WTC11 (cell line): ENCODE measurements around the gene VPS41. TPM values are rescaled to one million over a fixed set of nuclear protein-coding genes. Genes with fewer than 3 reads are reported as not detected.

Experiments used
- ATAC-seq: fragments of 200-7000 bp; cut with Tn5 transposase; 2 replicates; pipeline ENCODE4 v1.10.0; 2021; ENCODE audit warnings: mild to moderate bottlenecking, moderate library complexity
- CTCF ChIA-PET: fragments of 300-600 bp; sonication (Branson Sonifier 250); formaldehyde crosslinking; loops from one replicate; lab custom pipeline; 2021; ENCODE audit warnings: antibody characterized with exemption; lab: Charles Lee
- POLR2A ChIA-PET: fragments of 350-600 bp; sonication (Branson Sonifier 250); formaldehyde crosslinking; loops from one replicate; lab custom pipeline; 2021; ENCODE audit warnings: antibody characterized with exemption; lab: Charles Lee
- DNase-seq: peaks from one replicate; pipeline ENCODE4 v3.0.0; 2021; ENCODE audit warnings: low spot score
- H3K27ac Mint-ChIP-seq: 2 replicates; pipeline ENCODE4 v1.8.0; 2021; ENCODE audit warnings: mixed read lengths
- H3K27me3 Mint-ChIP-seq: 2 replicates; pipeline ENCODE4 v1.8.0; 2021; ENCODE audit warnings: low read depth, mild to moderate bottlenecking, moderate library complexity, mixed read lengths
- H3K36me3 Mint-ChIP-seq: 2 replicates; pipeline ENCODE4 v1.8.0; 2021; ENCODE audit warnings: mixed read lengths
- H3K4me1 Mint-ChIP-seq: 2 replicates; pipeline ENCODE4 v1.8.0; 2022; ENCODE audit warnings: mixed read lengths
- H3K4me3 Mint-ChIP-seq: 2 replicates; pipeline ENCODE4 v1.8.0; 2021; ENCODE audit warnings: mild to moderate bottlenecking, moderate library complexity, mixed read lengths
- H3K9me3 Mint-ChIP-seq: 2 replicates; pipeline ENCODE4 v1.8.0; 2021; ENCODE audit warnings: mixed read lengths
- EMX1 ChIP-seq: fragments of 250-450 bp; sonication (Bioruptor Pico); IDR thresholded peaks from 2 replicates; pipeline ENCODE4 v1.8.0; 2021; ENCODE audit warnings: mild to moderate bottlenecking
- GABPB1 ChIP-seq: sonication (generic); formaldehyde crosslinking; IDR thresholded peaks from 2 replicates; pipeline ENCODE4 v1.8.1; 2023; ENCODE audit warnings: mild to moderate bottlenecking, missing genetic modification reagents
- KAT7 ChIP-seq: sonication (generic); formaldehyde crosslinking; IDR thresholded peaks from 2 replicates; pipeline ENCODE4 v1.8.1; 2023; ENCODE audit warnings: missing genetic modification reagents, mild to moderate bottlenecking, borderline replicate concordance
- MXD4 ChIP-seq: fragments of 250-450 bp; sonication (Bioruptor Pico); IDR thresholded peaks from 2 replicates; pipeline ENCODE4 v1.8.0; 2021; ENCODE audit warnings: mild to moderate bottlenecking, moderate library complexity, borderline replicate concordance
- NFATC4 ChIP-seq: fragments of 250-450 bp; sonication (Bioruptor Pico); IDR thresholded peaks from 2 replicates; pipeline ENCODE4 v1.9.0; 2021; ENCODE audit warnings: mild to moderate bottlenecking
- NR2C2 ChIP-seq: sonication (generic); formaldehyde crosslinking; IDR thresholded peaks from 2 replicates; pipeline ENCODE4 v1.8.0; 2022; ENCODE audit warnings: mild to moderate bottlenecking, missing genetic modification reagents
- OVOL2 ChIP-seq: fragments of 250-450 bp; sonication (Bioruptor Pico); IDR thresholded peaks from 2 replicates; pipeline ENCODE4 v1.9.0; 2021; ENCODE audit warnings: mild to moderate bottlenecking, borderline replicate concordance
- USF2 ChIP-seq: sonication (generic); formaldehyde crosslinking; IDR thresholded peaks from 2 replicates; pipeline ENCODE4 v1.8.1; 2023; ENCODE audit warnings: mild to moderate bottlenecking, missing genetic modification reagents, moderate library complexity
- ZNF317 ChIP-seq: sonication (generic); formaldehyde crosslinking; IDR thresholded peaks from 2 replicates; pipeline ENCODE4 v1.8.1; 2023; ENCODE audit warnings: low read depth, mild to moderate bottlenecking, moderate library complexity, missing genetic modification reagents, borderline replicate concordance
- ZNF396 ChIP-seq: fragments of 250-450 bp; sonication (Bioruptor Pico); IDR thresholded peaks from 2 replicates; pipeline ENCODE4 v1.8.0; 2021; ENCODE audit warnings: mild to moderate bottlenecking, moderate library complexity, borderline replicate concordance
- total RNA-seq: library from RNA; stranded (reverse); gene quantifications from 3 replicates; pipeline ENCODE4 v1.2.3, GENCODE V29; 2021
- TF ChIP-seq, protein P1 (sequence below): sonication (generic); formaldehyde crosslinking; IDR thresholded peaks from 2 replicates; pipeline ENCODE4 v1.8.0; 2022; ENCODE audit warnings: mild to moderate bottlenecking, missing genetic modification reagents
- TF ChIP-seq, protein P2 (sequence below): fragments of 250-450 bp; sonication (Bioruptor Pico); IDR thresholded peaks from 2 replicates; pipeline ENCODE4 v1.9.0; 2021; ENCODE audit warnings: mild to moderate bottlenecking, borderline replicate concordance
- TF ChIP-seq, protein P3 (sequence below): sonication (generic); formaldehyde crosslinking; IDR thresholded peaks from 2 replicates; pipeline ENCODE4 v1.8.0; 2022; ENCODE audit warnings: missing genetic modification reagents
- TF ChIP-seq, protein P4 (sequence below): sonication (generic); formaldehyde crosslinking; IDR thresholded peaks from 2 replicates; pipeline ENCODE4 v1.8.1; 2022; ENCODE audit warnings: low read depth, mild to moderate bottlenecking, moderate library complexity, missing genetic modification reagents, borderline replicate concordance

Gene VPS41
- total RNA-seq, 1 experiment from 2014 or later = 50.3 TPM

DNA sequence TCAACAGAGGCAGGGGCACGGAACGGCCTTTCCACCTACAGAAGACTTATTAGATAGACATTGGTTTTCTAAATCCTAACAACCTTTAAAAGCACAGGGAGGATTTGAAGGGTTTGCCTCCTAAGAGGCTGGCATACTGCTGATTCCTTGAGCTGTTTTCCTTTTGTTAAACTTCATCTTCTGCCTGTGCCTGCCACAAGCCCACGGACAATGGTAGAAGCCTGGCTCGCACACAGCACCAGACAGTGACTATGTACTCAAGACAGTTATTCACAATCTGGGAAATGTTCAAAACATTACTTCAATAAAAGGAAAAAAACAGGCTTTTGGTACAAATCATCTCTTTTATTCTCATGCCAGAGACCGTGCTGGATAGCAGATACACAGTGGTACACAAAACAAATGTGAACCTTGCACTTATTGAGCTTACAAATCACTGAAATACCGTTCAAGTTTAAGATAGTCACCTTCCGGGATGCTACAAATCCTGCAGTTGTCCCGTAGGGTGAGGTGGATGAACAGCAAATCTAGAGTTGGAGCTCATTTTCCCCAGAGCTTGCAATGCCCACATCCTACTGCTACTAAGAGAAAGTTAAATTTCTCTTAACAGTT is 63.9 kb downstream of the VPS41 start:
- TF ChIP-seq EMX1 (CRISPR knock-in tag) = no peak
- no peak for TF ChIP-seq MXD4 (CRISPR knock-in tag)
- no peak for TF ChIP-seq NR2C2 (CRISPR knock-in tag)
- TF ChIP-seq OVOL2 (CRISPR knock-in tag) = no peak
- no peak for TF ChIP-seq USF2 (CRISPR knock-in tag)
- no peak for TF ChIP-seq ZNF396 (CRISPR knock-in tag)
- TF ChIP-seq, protein P1, sequence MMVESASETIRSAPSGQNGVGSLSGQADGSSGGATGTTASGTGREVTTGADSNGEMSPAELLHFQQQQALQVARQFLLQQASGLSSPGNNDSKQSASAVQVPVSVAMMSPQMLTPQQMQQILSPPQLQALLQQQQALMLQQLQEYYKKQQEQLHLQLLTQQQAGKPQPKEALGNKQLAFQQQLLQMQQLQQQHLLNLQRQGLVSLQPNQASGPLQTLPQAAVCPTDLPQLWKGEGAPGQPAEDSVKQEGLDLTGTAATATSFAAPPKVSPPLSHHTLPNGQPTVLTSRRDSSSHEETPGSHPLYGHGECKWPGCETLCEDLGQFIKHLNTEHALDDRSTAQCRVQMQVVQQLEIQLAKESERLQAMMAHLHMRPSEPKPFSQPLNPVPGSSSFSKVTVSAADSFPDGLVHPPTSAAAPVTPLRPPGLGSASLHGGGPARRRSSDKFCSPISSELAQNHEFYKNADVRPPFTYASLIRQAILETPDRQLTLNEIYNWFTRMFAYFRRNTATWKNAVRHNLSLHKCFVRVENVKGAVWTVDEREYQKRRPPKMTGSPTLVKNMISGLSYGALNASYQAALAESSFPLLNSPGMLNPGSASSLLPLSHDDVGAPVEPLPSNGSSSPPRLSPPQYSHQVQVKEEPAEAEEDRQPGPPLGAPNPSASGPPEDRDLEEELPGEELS (CRISPR knock-in tag) = no peak
- TF ChIP-seq GABPB1 = no peak
- TF ChIP-seq, protein P2, sequence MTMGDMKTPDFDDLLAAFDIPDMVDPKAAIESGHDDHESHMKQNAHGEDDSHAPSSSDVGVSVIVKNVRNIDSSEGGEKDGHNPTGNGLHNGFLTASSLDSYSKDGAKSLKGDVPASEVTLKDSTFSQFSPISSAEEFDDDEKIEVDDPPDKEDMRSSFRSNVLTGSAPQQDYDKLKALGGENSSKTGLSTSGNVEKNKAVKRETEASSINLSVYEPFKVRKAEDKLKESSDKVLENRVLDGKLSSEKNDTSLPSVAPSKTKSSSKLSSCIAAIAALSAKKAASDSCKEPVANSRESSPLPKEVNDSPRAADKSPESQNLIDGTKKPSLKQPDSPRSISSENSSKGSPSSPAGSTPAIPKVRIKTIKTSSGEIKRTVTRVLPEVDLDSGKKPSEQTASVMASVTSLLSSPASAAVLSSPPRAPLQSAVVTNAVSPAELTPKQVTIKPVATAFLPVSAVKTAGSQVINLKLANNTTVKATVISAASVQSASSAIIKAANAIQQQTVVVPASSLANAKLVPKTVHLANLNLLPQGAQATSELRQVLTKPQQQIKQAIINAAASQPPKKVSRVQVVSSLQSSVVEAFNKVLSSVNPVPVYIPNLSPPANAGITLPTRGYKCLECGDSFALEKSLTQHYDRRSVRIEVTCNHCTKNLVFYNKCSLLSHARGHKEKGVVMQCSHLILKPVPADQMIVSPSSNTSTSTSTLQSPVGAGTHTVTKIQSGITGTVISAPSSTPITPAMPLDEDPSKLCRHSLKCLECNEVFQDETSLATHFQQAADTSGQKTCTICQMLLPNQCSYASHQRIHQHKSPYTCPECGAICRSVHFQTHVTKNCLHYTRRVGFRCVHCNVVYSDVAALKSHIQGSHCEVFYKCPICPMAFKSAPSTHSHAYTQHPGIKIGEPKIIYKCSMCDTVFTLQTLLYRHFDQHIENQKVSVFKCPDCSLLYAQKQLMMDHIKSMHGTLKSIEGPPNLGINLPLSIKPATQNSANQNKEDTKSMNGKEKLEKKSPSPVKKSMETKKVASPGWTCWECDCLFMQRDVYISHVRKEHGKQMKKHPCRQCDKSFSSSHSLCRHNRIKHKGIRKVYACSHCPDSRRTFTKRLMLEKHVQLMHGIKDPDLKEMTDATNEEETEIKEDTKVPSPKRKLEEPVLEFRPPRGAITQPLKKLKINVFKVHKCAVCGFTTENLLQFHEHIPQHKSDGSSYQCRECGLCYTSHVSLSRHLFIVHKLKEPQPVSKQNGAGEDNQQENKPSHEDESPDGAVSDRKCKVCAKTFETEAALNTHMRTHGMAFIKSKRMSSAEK = no peak
- TF ChIP-seq, protein P3, sequence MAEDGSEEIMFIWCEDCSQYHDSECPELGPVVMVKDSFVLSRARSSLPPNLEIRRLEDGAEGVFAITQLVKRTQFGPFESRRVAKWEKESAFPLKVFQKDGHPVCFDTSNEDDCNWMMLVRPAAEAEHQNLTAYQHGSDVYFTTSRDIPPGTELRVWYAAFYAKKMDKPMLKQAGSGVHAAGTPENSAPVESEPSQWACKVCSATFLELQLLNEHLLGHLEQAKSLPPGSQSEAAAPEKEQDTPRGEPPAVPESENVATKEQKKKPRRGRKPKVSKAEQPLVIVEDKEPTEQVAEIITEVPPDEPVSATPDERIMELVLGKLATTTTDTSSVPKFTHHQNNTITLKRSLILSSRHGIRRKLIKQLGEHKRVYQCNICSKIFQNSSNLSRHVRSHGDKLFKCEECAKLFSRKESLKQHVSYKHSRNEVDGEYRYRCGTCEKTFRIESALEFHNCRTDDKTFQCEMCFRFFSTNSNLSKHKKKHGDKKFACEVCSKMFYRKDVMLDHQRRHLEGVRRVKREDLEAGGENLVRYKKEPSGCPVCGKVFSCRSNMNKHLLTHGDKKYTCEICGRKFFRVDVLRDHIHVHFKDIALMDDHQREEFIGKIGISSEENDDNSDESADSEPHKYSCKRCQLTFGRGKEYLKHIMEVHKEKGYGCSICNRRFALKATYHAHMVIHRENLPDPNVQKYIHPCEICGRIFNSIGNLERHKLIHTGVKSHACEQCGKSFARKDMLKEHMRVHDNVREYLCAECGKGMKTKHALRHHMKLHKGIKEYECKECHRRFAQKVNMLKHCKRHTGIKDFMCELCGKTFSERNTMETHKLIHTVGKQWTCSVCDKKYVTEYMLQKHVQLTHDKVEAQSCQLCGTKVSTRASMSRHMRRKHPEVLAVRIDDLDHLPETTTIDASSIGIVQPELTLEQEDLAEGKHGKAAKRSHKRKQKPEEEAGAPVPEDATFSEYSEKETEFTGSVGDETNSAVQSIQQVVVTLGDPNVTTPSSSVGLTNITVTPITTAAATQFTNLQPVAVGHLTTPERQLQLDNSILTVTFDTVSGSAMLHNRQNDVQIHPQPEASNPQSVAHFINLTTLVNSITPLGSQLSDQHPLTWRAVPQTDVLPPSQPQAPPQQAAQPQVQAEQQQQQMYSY (CRISPR knock-in tag) = no peak
- H3K4me3 Mint-ChIP-seq = no peak overlapping the region
- ATAC-seq = no peak
- H3K36me3 Mint-ChIP-seq = no peaks in the 10 kb centered on the region
- ChIA-PET POLR2A (no interaction called here), CTCF (no interaction called here)
- no peaks in the 10 kb centered on the region for H3K9me3 Mint-ChIP-seq
- H3K27me3 Mint-ChIP-seq = no peaks in the 10 kb centered on the region
- no peak for DNase-seq
- peaks cover 7% of the 10 kb centered on the region; the same call in 1 of the 2 replicates for H3K4me1 Mint-ChIP-seq
- peak overlapping the region; percentile 4; the same call in 1 of the 2 replicates for H3K27ac Mint-ChIP-seq

DNA sequence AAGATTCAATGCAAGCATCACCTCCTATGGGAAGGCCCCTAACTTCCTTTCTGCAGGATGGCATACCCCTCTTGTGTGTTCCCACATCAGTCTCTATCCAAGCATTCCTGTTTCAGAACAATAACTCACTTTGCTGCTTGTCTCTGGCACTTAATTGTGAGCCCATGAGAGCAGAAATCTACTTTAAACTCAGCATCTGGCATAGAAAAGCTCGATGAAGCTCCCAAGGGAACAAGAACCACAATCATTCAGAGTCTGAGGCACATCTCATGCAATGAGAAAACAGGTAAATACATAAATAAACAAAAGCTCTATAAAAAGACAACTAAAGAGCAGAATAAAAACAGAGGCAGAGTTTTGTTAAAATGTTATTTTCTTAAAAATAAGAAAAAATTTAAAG is 66.2 kb downstream of the VPS41 start:
- Mint-ChIP-seq H3K4me3 (no peak overlapping the region), H3K9me3 (peaks cover 6% of the 10 kb centered on the region), H3K36me3 (peaks cover 4% of the 10 kb centered on the region; the same call in 1 of the 2 replicates), H3K4me1 (peaks cover 7% of the 10 kb centered on the region; the same call in 1 of the 2 replicates), H3K27me3 (no peaks in the 10 kb centered on the region), H3K27ac (no peak overlapping the region)
- DNase-seq (no peak), ATAC-seq (no peak)
- CTCF ChIA-PET = interaction anchor here (1.8 kb wide), 1 partner anchor 38 kb away, joined by 5 read pairs; no protein-coding TSS in a partner anchor
- POLR2A ChIA-PET = no interaction called here
- TF ChIP-seq NFATC4 (CRISPR knock-in tag) (no peak), ZNF317 (CRISPR knock-in tag) (no peak), OVOL2 (CRISPR knock-in tag) (no peak), KAT7 (CRISPR knock-in tag) (no peak)
- TF ChIP-seq, protein P4, sequence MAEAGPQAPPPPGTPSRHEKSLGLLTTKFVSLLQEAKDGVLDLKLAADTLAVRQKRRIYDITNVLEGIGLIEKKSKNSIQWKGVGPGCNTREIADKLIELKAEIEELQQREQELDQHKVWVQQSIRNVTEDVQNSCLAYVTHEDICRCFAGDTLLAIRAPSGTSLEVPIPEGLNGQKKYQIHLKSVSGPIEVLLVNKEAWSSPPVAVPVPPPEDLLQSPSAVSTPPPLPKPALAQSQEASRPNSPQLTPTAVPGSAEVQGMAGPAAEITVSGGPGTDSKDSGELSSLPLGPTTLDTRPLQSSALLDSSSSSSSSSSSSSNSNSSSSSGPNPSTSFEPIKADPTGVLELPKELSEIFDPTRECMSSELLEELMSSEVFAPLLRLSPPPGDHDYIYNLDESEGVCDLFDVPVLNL (CRISPR knock-in tag) = no peak
- TF ChIP-seq, protein P2 = no peak
